HG02981 (cell line): ENCODE measurements around the gene LRRC8D.

Experiments used
- ATAC-seq: cut with Tn5 transposase; IDR thresholded peaks from one replicate; pipeline ENCODE4 v1.9.1; 2021; ENCODE audit warnings: mild to moderate bottlenecking, moderate library complexity; ENCODE audit not compliant: unreplicated experiment

Gene LRRC8D

GRCh38 chr1:89806616-89807015 lies 14.2 kb upstream of the LRRC8D start:
- no peak for ATAC-seq

GRCh38 chr1:89807503-89807902 lies 13.3 kb upstream of the LRRC8D start:
- no peak for ATAC-seq

- ATAC-seq, result no peak
Observed at GRCh38 chr1:89807983-89808382, 12.8 kb upstream of the LRRC8D start.

GRCh38 chr1:89808441-89809117 lies 12.3 kb upstream of the LRRC8D start:
- no peak for ATAC-seq

GRCh38 chr1:89809556-89809955 lies 11.3 kb upstream of the LRRC8D start:
- no peak for ATAC-seq

- no peak for ATAC-seq
Observed at GRCh38 chr1:89810302-89810701, 10.5 kb upstream of the LRRC8D start.

- ATAC-seq, result no peak
Observed at GRCh38 chr1:89810880-89811279, 10.0 kb upstream of the LRRC8D start.

GRCh38 chr1:89812992-89813391 lies 7.8 kb upstream of the LRRC8D start:
- no peak for ATAC-seq

- no peak for ATAC-seq
Observed at GRCh38 chr1:89815040-89815439, 5.8 kb upstream of the LRRC8D start.

GRCh38 chr1:89815611-89816010 lies 5.2 kb upstream of the LRRC8D start:
- ATAC-seq, result peak; percentile 59

GRCh38 chr1:89816366-89816765 lies 4.5 kb upstream of the LRRC8D start:
- no peak for ATAC-seq

GRCh38 chr1:89821322-89822108 lies 683 bp downstream of the LRRC8D start:
- peak; percentile 52 for ATAC-seq

- ATAC-seq, result no peak
Observed at GRCh38 chr1:89822109-89822962, 1.5 kb downstream of the LRRC8D start.

GRCh38 chr1:89822999-89823628 lies 2.3 kb downstream of the LRRC8D start:
- no peak for ATAC-seq

- ATAC-seq, result no peak
Observed at GRCh38 chr1:89823679-89824292, 3.0 kb downstream of the LRRC8D start.

GRCh38 chr1:89826594-89826993 lies 5.8 kb downstream of the LRRC8D start:
- ATAC-seq, result no peak

- no peak for ATAC-seq
Observed at GRCh38 chr1:89827330-89827729, 6.5 kb downstream of the LRRC8D start.

- ATAC-seq, result no peak
Observed at GRCh38 chr1:89827902-89828301, 7.1 kb downstream of the LRRC8D start.

GRCh38 chr1:89829186-89829585 lies 8.4 kb downstream of the LRRC8D start:
- ATAC-seq, result no peak

GRCh38 chr1:89831462-89832120 lies 10.8 kb downstream of the LRRC8D start:
- ATAC-seq, result no peak
